IgD-negative memory B cell (primary cell): ENCODE results near the gene SLC25A1. TPM values are rescaled to one million over a fixed set of nuclear protein-coding genes. Genes with fewer than 3 reads are reported as not detected.

Source experiments
- polyA plus RNA-seq: library from polyadenylated mRNA; unstranded; fragments of 300-500 nt; fragmentation: Illumina TruSeq; gene quantifications from one replicate; pipeline ENCODE4 v1.2.3, GENCODE V29; 2021

The SLC25A1 gene
- polyA plus RNA-seq, 1 donor from 2014 or later, result 113 TPM

Other genes with a start within 250 kb of the SLC25A1 start
- gene PRODH, start 242.4 kb downstream of the SLC25A1 start, polyA plus RNA-seq, result not detected
- 29.1 TPM for gene DGCR2, start 56.3 kb downstream of the SLC25A1 start, polyA plus RNA-seq
- gene TSSK2, start 47.4 kb downstream of the SLC25A1 start, polyA plus RNA-seq, result not detected
- gene ESS2, start 34.1 kb downstream of the SLC25A1 start, polyA plus RNA-seq, result 12.5 TPM
- gene GSC2, start 28.4 kb downstream of the SLC25A1 start, polyA plus RNA-seq, result not detected
- 1.3 TPM for gene CLTCL1, start 113.0 kb upstream of the SLC25A1 start, polyA plus RNA-seq